DMS153 treated with DMSO at 0.1 percent for 48 hours (cell line): Measurements from ENCODE around the gene HSPA1A.
"Not testable (repeated sequence)": the region's sequence is repeated elsewhere in the genome, so short reads cannot be mapped to it uniquely, and the experiment has no call there.

ENCODE experiments used
- DNase-seq: peaks from one replicate; lab custom pipeline; 2025; ENCODE audit not compliant: unreplicated experiment; lab: John Stamatoyannopoulos, UW

HSPA1A gene

GRCh38 chr6:31834367-31835250, 19.3 kb downstream of the HSPA1A start:
- peak; percentile 85 for DNase-seq

DNA sequence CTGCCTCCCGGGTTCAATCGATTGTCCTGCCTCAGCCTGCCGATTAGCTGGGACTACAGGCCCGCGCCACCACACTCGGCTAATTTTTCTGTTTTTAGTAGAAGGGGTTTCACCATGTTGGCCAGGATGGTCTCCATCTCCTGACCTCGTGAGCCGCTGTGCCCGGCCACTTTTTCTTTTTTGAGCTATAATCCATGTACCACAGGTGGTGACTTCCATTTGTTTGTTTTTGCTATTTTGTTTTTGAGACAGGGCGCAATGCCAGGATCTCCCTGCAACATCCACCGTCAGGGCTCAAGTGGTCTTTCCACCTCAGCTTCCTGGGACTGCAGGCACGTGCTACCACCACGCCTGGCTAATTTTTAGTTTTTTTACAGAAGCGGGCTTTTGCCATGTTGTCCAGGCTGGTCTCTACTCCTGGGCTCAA, 20.7 kb downstream of the HSPA1A start:
- no peak for DNase-seq

DNA sequence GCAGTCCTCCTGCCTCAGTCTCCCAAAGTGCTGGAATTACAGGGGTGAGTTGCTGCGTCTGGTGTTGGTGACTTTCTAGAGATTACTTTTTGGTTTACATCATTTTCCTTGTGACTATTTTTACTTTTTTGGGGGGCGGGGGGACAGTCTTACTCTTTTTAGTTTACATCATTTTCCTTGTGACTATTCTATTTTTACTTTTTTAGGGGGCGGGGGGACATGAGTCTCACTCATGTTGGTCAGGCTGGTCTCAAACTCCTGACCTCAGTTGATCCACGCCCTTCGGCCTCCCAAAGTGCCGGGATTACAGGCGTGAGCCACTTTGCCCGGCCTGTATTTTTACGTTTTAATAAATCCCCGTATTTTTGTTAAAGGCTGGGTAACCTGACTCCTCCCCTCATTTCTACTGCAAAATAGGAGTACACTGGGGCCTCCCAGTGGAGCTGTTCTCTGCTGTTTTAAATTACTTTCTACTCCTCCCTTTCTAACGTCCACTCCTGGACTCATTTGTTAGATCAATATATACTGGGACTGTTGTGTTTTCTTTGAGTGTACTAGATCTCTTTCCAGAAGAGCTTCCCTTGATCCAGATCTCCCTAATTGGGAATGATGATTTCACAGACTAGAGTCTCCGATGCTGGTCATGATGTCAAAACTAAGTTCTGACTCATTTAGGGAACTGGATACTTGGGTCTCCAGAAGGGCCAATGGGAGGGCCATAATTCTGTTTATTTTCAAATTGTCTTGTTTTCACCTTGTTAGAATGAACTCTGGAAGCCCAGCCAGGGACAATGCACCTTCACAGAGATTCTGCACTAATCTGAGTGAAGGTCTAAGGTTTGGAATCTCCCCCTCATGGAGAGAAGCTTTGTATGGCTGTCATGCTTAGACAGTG, 21.4 kb downstream of the HSPA1A start:
- no peak for DNase-seq

GRCh38 chr6:31837369-31838113, 22.2 kb downstream of the HSPA1A start:
- DNase-seq, result no peak

DNA sequence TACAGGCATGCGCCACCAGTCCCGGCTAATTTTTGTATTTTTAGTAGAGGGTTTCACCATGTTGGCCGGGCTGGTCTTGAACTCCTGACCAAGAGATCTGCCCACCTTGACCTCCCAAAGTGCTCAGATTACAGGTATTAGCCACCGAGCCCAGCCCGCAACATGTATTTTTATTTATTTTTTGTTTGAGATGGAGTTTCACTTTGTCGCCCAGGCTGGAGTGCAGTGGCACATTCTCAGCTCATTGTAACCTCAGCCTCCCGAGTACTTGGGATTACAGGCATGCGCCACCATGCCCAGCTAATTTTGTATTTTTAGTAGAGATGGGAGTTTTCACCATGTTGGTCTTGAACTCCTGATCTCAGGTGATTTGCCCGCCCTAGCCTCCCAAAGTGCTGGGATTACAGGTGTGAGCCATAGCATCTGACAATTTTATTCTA, 22.8 kb downstream of the HSPA1A start:
- DNase-seq, result not testable (repeated sequence)

GRCh38 chr6:31838968-31839367, 23.6 kb downstream of the HSPA1A start:
- DNase-seq, result no peak

DNA sequence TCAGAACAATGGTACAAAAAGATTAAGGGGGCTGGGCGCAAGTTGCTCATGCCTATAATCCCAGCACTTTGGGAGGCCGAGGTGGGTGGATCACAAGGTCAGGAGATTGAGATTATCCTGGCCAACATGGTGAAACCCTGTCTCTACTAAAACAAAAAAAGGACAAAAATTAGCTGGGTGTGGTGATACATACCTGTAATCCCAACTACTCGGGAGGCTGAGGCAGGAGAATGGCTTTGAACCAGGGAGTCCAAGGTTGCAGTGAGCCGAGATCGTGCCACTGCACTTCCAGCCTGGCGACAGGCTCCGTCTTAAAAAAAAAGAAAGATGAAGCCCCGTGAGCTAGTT, 24.4 kb downstream of the HSPA1A start:
- not testable (repeated sequence) for DNase-seq

GRCh38 chr6:31842053-31842452, 26.7 kb downstream of the HSPA1A start:
- DNase-seq, result no peak

GRCh38 chr6:31844507-31844906, 29.2 kb downstream of the HSPA1A start:
- no peak for DNase-seq

- no peak for DNase-seq
Measured at GRCh38 chr6:31847276-31847978, 32.1 kb downstream of the HSPA1A start.

DNA sequence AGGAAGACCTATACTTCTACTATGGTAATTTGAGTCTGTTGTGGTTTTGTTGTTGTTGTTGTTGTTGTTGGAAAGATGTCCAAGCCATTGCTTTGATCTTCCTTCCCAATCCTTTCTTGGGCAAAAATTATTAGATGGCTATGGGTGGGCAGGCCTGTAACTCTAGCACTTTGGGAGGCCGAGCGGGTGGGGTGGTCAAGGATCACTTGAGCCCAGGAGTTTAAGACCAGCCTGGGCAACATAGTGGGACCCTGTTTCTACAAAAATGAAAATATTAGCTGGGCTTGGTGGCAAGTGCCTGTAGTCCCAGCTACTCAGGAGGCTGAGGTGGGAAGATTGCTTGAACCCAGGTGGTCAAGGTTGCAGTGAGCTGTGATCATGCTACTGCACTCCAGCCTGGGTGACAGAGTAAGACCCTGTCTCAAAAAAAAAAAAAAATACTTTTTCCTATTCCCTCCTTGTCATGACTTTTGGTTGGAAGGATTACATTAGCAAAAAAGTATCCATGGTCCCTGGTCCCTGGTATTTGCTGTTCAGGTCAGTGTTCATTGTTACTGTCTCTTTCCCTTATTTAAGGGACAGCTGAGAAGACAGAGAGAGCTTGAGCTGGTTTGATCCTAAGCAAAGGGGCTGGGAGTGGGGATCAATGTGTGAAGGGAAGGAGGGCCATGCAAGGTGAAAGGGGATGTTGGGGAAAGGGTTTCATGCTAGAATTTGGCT, 35.6 kb downstream of the HSPA1A start:
- no peak for DNase-seq

DNA sequence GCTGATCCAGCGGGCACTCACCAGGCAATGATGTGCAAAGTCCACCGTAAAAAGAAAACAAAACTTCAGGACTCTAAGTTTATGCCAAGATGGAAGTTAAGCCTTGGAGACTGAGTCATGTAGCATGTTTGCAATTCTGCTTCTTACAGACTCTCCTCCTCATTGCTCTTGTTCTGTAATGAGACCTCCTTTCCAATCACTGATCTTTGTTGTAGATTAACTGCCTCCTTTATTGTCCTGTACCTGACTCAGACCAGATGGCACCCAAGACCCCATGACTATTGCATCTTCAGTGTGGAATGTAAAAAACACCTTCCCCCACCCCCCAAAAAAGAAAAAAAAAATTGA, 36.1 kb downstream of the HSPA1A start:
- no peak for DNase-seq

DNA sequence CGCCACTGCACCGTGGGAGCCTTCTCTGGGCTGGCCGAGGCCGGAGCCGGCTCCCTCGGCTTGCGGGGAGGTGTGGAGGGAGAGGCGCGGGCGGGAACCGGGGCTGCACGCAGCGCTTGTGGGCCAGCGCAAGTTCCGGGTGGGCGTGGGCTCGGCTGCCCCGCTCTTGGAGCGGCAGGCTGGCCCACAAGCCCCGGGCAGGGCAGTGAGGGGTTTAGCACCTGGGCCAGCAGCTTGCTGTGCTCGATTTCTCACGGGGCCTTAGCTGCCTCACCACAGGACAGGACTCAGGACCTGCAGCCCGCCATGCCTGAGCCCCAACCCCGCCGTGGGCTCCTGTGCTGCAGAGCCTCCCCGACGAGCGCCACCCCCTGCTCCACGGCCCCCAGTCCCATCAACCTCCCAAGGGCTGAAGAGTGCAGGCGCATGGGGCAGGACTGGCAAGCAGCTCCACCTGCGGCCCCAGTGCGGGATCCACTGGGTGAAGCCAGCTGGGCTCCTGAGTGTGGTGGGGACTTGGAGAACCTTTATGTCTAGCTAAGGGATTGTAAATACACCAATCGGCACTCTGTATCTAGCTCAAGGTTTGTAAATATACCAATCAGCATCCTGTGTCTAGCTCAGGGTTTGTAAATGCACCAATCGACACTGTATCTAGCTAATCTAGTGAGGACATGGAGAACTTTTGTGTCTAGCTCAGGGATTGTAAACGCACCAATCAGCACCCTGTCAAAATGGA, 36.8 kb downstream of the HSPA1A start:
- not testable (repeated sequence) for DNase-seq

DNA sequence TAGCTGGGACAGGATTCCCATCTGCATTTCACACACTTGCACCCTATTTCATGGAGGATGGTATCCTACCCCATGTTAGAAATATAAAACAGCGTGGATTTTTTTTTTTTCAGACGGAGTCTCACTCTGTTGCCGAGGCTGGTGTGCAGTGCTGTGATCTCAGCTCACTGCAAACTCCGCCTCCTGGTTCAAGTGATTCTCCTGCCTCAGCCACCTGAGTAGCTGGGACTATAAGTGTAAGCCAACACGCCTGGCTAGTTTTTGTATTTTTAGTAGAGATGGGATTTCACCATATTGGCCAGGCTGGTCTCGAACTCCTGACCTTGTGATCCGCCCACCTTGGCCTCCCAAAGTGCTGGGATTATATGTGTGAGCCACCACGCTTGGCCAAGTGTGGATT, 42.4 kb downstream of the HSPA1A start:
- DNase-seq, result not testable (repeated sequence)

DNA sequence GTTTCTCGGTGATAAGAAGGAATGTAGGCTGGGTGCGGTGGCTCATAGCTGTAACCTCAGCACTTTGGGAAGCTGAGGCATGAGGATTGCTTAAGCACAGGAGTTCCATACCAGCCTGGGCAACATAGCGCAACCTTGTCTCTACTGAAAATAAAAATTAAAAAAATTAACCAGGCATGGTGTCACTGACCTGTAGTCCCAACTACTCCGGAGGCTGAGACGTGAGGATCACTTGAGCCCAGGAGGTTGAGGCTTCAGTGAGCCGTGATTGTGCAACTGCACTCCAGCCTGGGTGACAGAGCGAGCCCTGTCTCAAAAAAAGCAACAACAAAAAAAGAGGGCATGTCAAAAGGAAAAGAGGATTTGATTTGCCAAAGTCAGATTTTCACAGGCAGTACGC, 43.4 kb downstream of the HSPA1A start:
- DNase-seq, result no peak

DNA sequence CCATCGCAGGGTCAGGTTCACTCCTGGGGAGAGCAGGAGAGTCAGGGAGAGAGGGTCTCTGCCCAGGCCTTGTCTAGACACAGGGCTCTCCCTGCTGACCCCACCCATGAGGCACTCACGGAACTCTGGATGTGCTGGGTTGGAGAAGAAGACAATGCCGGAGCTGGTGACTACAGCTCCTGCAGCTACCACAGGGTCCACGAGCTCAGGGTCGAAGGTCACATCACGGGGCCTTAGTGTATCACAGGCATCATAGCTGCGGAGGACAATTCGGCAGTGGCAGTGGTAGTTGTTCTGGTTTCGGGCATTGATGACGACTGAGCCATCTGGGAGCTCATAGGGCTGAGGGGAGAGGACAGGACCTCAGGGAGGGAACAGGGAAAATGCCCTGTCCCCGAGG, 44.6 kb downstream of the HSPA1A start:
- no peak for DNase-seq

DNA sequence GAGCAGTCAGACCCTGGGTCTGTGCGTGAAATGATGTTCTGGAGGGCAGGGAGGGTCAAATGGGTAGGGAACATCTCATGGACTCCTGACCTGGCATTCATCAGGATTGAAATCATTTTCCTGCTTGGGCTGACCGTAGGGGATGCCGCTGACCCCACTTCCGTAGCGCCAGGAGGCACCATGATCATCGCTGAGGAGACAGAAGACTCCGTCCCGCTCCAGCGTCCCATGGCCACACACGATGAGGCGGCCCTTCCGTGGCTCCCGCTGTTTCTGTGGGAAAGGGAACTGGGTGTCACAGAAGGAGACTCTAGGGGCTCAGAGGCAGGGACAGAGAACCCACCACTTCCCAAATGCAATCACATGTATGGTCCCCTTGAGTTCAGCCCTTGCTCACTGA, 45.0 kb downstream of the HSPA1A start:
- DNase-seq, result no peak

- DNase-seq, result no peak
Measured at GRCh38 chr6:31861150-31861549, 45.8 kb downstream of the HSPA1A start.

GRCh38 chr6:31861919-31862343, 46.6 kb downstream of the HSPA1A start:
- no peak for DNase-seq
